K562 (cell line): ENCODE data around the gene BIK. TPM values are rescaled to one million over a fixed set of nuclear protein-coding genes. Genes with fewer than 3 reads are reported as not detected.
A peak's percentile ranks its signal among the peaks of the same experiment; 100 is the strongest.
"Not testable (repeated sequence)": the region's sequence is repeated elsewhere in the genome, so short reads cannot be mapped to it uniquely, and the experiment has no call there.

Experiments
- C11orf30 ChIP-seq: fragments of 450-650 bp; IDR thresholded peaks from 2 replicates; pipeline ENCODE4 v1.6.1; 2016; ENCODE audit warnings: low read depth, mild to moderate bottlenecking
- CREB1 ChIP-seq, 2 experiments: sonication (generic) in 1 of 2; formaldehyde crosslinking in 1 of 2; IDR thresholded peaks; 2 replicates each; pipeline versions ENCODE4 v1.6.1 to v1.8.0; 2012 to 2022; ENCODE audit warnings: inconsistent platforms in 1 of 2, mild to moderate bottlenecking in 1 of 2, missing genetic modification reagents in 1 of 2, moderate library complexity in 1 of 2
- CREM ChIP-seq: IDR thresholded peaks from 2 replicates; pipeline ENCODE4 v1.6.1; 2014; ENCODE audit warnings: antibody characterized with exemption, low read depth
- CXXC5 ChIP-seq: fragments of 250-450 bp; sonication (Bioruptor Pico); IDR thresholded peaks from 2 replicates; pipeline ENCODE4 v1.8.0; 2022; ENCODE audit warnings: inconsistent platforms, mild to moderate bottlenecking, moderate library complexity
- FOS ChIP-seq: IDR thresholded peaks from 3 replicates; pipeline ENCODE4 v1.6.1; 2011; ENCODE audit not compliant: insufficient read length; ENCODE audit errors: extremely low read depth
- FOSL1 ChIP-seq: fragments of 200-800 bp; sonication (Bioruptor generic); conservative IDR thresholded peaks from 2 replicates; pipeline ENCODE4 v1.6.1; 2016; ENCODE audit warnings: missing genetic modification characterization, missing compliant biosample characterization
- FOXK1 ChIP-seq: sonication (generic); formaldehyde crosslinking; IDR thresholded peaks from 2 replicates; pipeline ENCODE4 v1.8.0; 2022; ENCODE audit warnings: missing genetic modification reagents, mild to moderate bottlenecking, borderline replicate concordance
- FOXK2 ChIP-seq, 2 experiments: fragments of 450-650 bp; IDR thresholded peaks in 1 of 2; conservative IDR thresholded peaks in 1 of 2; 2 replicates each; pipeline ENCODE4 v1.6.1; 2016; ENCODE audit warnings: low read depth in 2 of 2, mild to moderate bottlenecking in 1 of 2
- LEF1 ChIP-seq: fragments of 450-650 bp; IDR thresholded peaks from 2 replicates; pipeline ENCODE4 v1.6.1; 2016; ENCODE audit warnings: mild to moderate bottlenecking
- MAFG ChIP-seq: fragments of 450-650 bp; conservative IDR thresholded peaks from 2 replicates; pipeline ENCODE4 v1.6.1; 2016; ENCODE audit warnings: missing genetic modification characterization, missing compliant biosample characterization
- MITF ChIP-seq: IDR thresholded peaks from 2 replicates; pipeline ENCODE4 v1.6.1; 2014; ENCODE audit warnings: antibody characterized with exemption
- NR2C2 ChIP-seq, 2 experiments: fragments of 200-800 bp in 1 of 2; sonication (Bioruptor generic) in 1 of 2; sonication (generic) in 1 of 2; formaldehyde crosslinking in 1 of 2; IDR thresholded peaks; 2 replicates each; pipeline versions ENCODE4 v1.6.1 to v1.8.0; 2016 to 2022; ENCODE audit warnings: mild to moderate bottlenecking in 1 of 2, missing compliant biosample characterization in 1 of 2, missing genetic modification characterization in 1 of 2, missing genetic modification reagents in 1 of 2
- POLR2AphosphoS5 ChIP-seq: IDR thresholded peaks from 2 replicates; pipeline ENCODE4 v1.6.1; 2011; ENCODE audit warnings: mild to moderate bottlenecking, low read depth, low read length, moderate library complexity; ENCODE audit not compliant: control insufficient read depth, insufficient read depth
- TCF7 ChIP-seq: sonication (generic); IDR thresholded peaks from 2 replicates; pipeline ENCODE4 v1.6.1; 2016; ENCODE audit warnings: antibody characterized with exemption, borderline replicate concordance
- TFE3 ChIP-seq: fragments of 450-650 bp; formaldehyde crosslinking; IDR thresholded peaks from 2 replicates; pipeline ENCODE4 v1.4.0; 2020; ENCODE audit warnings: mild to moderate bottlenecking, mixed read lengths
- USF2 ChIP-seq: sonication (generic); formaldehyde crosslinking; IDR thresholded peaks from 2 replicates; pipeline ENCODE4 v1.5.0; 2020; ENCODE audit warnings: missing genetic modification reagents
- ZNF395 ChIP-seq: fragments of 200-800 bp; sonication (Bioruptor generic); IDR thresholded peaks from 2 replicates; pipeline ENCODE4 v1.6.1; 2017; ENCODE audit warnings: missing genetic modification characterization, missing compliant biosample characterization
- ZNF639 ChIP-seq, 2 experiments: fragments of 200-800 bp in 1 of 2; sonication (Bioruptor generic) in 1 of 2; sonication (generic) in 1 of 2; formaldehyde crosslinking in 1 of 2; IDR thresholded peaks in 1 of 2; conservative IDR thresholded peaks in 1 of 2; 2 replicates each; pipeline versions ENCODE4 v1.5.0 to v1.6.1; 2016 to 2020; ENCODE audit warnings: missing compliant biosample characterization in 1 of 2, missing genetic modification characterization in 1 of 2, missing genetic modification reagents in 1 of 2
- polyA plus RNA-seq, 8 experiments: library from polyadenylated mRNA; depleted of rRNA in 4 of 8; stranded (reverse) in 5 of 8; unstranded in 3 of 8; fragments of >200 nt; fragmentation: Nextera tagmentation in 2 of 8; fragmentation: Illumina TruSeq in 1 of 8; extraction: Ambion mirVana in 2 of 8; extraction: Trizol in 1 of 8; gene quantifications; 2 replicates each; pipeline versions ENCODE4 v1.2.1 to v1.2.3, GENCODE V29; 2011 to 2014; ENCODE audit warnings: inconsistent platforms in 1 of 8, missing spikeins in 1 of 8
- total RNA-seq, 7 experiments: library from RNA; depleted of rRNA in 6 of 7; stranded (reverse); fragments of >200 nt in 6 of 7; fragmentation: Illumina TruSeq in 2 of 7; extraction: Trizol in 2 of 7; gene quantifications; 2 replicates each; pipeline versions ENCODE4 v1.2.1 to v1.2.3, GENCODE V29; 2011 to 2021; ENCODE audit warnings: low replicate concordance in 1 of 7

The BIK gene
- total and polyA plus RNA-seq, 9 of the 15 experiments (the other 6 are each of a cell fraction or from before 2014, with no cell fraction given): 0.08 to 0.23 (median 0.18) TPM; not detected in 4

GRCh38 chr22:43104056-43104625 lies 6.4 kb upstream of the BIK start (continued):
- 0 out of 2 replicates have a peak, but pooled peaks have one; percentile 22 for TF ChIP-seq POLR2AphosphoS5
- TF ChIP-seq C11orf30: peak; percentile 94
- TF ChIP-seq TCF7: peak; percentile 88; the same call in 1 of the 2 replicates
- TF ChIP-seq CREB1 (IDR thresholded peaks at IDR 0.05); NR2C2 (CRISPR knock-in tag; IDR thresholded peaks at IDR 0.05): not testable (repeated sequence)
- TF ChIP-seq CREB1 (CRISPR knock-in tag; IDR thresholded peaks at IDR 0.05): peak; percentile 32; the same call in 1 of the 2 replicates
- peak; percentile 50; the same call in 1 of the 2 replicates for TF ChIP-seq ZNF395 (CRISPR knock-in tag)
- peak; percentile 36; the same call in 1 of the 2 replicates for TF ChIP-seq CXXC5 (CRISPR knock-in tag)
- TF ChIP-seq FOSL1 (tag): peak; percentile 97
- TF ChIP-seq FOXK2 (conservative IDR thresholded peaks at IDR 0.05 in 1 of 2, IDR thresholded peaks at IDR 0.05 in 1 of 2; ENCODE audit: low read depth in 2 of 2): peak; percentile 77 to 81; a peak in 3 of 4 replicates
- peak; percentile 89 for TF ChIP-seq MAFG (tag)
- peak; percentile 84 for TF ChIP-seq USF2 (CRISPR knock-in tag)
- peak; percentile 69 for TF ChIP-seq TFE3
- TF ChIP-seq FOXK1 (CRISPR knock-in tag): 0 out of 2 replicates have a peak, but pooled peaks have one; percentile 47
- peak; percentile 39 for TF ChIP-seq FOS
- peak; percentile 82 for TF ChIP-seq LEF1
- TF ChIP-seq NR2C2 (tag; IDR thresholded peaks at IDR 0.05): peak; percentile 45; the same call in 1 of the 2 replicates
- 0 out of 2 replicates have a peak, but pooled peaks have one; percentile 38 for TF ChIP-seq MITF
- peak; percentile 56; the same call in 1 of the 2 replicates for TF ChIP-seq CREM
- peak in 1 of 2 experiments; percentile 45; a peak in 1 of 4 replicates for TF ChIP-seq ZNF639 (CRISPR knock-in tag; conservative IDR thresholded peaks at IDR 0.05 in 1 of 2, IDR thresholded peaks at IDR 0.05 in 1 of 2)
